Urothelium cell line (cell line): ENCODE data around the gene TUBD1.
"Not testable (repeated sequence)": the region's sequence is repeated elsewhere in the genome, so short reads cannot be mapped to it uniquely, and the experiment has no call there.

ENCODE experiments used
- DNase-seq: peaks from one replicate; pipeline ENCODE4 v3.0.0; 2011; ENCODE audit warnings: low spot score, mixed read lengths
- FAIRE-seq: peaks from 2 replicates; lab custom pipeline; 2011; peaks lifted over from hg19 to GRCh38; lab: Jason Lieb, UNC

Gene TUBD1

DNA sequence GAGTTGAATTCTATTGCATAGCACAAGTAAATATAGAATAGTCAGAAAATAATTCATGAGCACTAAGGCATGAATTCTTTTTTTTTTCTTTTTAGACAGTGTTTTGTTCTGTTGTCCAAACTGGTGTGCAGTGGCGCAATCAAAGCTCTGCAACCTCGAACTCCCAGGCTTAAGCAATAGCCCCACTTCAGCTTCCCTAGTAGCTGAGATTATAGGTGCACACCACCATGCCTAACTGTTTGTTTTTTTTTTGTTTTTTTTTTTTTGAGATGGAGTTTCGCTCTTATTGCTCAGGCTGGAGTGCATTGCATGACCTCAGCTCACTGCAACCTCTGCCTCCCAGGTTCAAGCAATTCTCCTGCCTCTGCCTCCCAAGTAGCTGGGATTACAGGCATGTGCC is 16.6 kb downstream of the TUBD1 start:
- no peak for FAIRE-seq
- no peak for DNase-seq

DNA sequence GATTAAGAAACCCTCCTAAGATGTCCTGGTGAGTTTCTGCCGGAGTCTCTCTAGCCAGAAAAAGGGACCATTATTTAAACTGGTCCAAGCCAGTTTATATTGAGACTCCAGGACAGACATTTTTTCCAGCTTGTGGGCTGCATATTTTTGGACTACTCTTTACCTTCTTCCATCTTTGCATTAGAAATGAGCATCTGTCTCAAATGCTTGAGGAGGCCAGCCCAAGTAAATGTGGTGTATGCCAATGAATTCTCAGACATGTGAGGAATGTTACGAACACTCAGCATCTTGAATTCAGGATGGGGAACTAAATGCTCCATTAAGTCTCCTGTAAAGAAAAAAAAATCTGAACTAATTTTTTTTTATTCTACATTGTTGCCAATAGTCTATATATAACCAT is 18.4 kb downstream of the TUBD1 start:
- DNase-seq = no peak
- FAIRE-seq = no peak

GRCh38 chr17:59873414-59873813 is 19.3 kb downstream of the TUBD1 start:
- not testable (repeated sequence) for DNase-seq, FAIRE-seq

- DNase-seq (no peak), FAIRE-seq (no peak)
These were observed 20.4 kb downstream of the TUBD1 start for GRCh38 chr17:59872351-59872750.

DNA sequence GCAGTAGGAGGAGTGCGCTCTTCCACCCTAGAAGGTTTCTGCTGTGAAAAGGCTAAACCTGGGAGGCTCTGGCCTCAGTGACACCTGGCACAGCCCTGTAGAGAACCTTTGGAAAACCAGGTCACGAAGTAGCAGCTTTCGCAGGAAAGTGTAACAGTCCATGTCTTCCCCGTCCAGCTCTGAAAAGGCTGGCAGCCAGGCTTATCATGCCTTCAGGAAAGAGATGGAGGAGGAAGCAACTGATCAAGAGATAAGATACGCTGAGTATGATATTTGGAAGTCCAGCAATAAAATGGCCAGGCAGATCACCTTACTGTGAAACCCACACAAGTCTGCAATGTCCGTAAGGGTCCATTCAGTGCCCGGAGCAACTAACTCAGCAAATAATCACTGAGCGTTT is 22.3 kb downstream of the TUBD1 start:
- FAIRE-seq (no peak), DNase-seq (no peak)

DNA sequence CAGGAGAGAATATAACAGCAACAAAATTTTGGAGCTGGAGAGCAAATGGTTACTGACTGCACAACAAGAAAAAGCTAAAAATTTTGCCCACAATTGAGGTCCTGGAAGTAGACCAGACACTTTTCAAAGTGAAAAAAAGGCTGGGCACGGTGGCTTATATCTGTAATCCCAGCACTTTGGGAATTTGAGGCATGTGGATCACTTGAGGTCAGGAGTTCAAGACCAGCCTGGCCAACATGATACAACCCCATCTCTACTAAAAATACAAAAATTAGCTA is 22.9 kb downstream of the TUBD1 start:
- FAIRE-seq = no peak
- DNase-seq = no peak

DNA sequence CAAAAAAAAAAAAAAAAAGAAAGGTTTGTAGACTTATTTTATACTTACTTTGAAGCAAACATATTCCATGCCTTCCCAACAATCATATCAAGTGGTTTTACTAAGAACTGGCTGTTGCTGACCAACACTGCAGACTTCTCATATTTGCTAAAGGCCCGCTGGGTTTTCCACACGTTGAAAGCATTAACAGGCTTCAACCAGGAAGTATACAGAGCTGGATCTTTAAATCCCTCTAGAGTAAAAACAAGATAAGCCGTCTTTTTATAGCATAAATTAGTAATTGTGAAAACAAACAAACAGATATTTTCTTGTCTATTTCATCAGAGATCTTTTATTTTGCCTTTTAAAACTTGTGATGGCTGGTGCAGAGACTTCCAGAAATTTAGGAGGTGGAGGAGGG is 29.1 kb downstream of the TUBD1 start:
- DNase-seq = no peak
- FAIRE-seq = no peak

DNA sequence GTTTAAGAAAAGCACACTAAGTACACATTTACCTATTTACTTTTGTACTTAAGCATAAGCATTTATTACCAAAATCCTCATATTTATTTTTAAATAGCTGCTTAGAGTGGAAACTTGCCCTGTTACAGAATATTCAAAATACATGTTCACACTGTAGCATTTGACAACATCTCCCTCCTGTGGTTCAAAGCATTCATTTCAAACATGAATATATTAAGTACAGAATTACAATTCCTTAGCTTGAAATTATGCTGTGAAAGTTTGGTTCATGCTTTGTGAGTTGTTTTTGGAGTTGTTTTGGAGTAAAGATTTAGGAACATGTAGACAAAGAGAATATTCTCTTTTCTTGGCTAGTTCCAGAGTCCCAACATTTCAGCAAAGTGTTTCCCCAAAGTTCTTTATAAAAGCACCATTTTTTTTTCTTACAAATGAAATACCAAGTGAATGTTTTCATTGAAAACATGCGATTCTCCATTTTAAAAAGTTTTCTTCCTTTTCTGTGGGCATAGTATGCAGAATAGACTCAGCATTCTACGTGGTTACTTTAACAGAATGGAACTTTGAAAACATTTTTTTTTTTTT is 33.2 kb downstream of the TUBD1 start:
- DNase-seq (no peak), FAIRE-seq (no peak)

- no peak for FAIRE-seq
- DNase-seq = no peak
These were observed 33.8 kb downstream of the TUBD1 start for GRCh38 chr17:59858932-59859331.

- FAIRE-seq = no peak
- no peak for DNase-seq
These were observed 34.5 kb downstream of the TUBD1 start for GRCh38 chr17:59858167-59858816.

DNA sequence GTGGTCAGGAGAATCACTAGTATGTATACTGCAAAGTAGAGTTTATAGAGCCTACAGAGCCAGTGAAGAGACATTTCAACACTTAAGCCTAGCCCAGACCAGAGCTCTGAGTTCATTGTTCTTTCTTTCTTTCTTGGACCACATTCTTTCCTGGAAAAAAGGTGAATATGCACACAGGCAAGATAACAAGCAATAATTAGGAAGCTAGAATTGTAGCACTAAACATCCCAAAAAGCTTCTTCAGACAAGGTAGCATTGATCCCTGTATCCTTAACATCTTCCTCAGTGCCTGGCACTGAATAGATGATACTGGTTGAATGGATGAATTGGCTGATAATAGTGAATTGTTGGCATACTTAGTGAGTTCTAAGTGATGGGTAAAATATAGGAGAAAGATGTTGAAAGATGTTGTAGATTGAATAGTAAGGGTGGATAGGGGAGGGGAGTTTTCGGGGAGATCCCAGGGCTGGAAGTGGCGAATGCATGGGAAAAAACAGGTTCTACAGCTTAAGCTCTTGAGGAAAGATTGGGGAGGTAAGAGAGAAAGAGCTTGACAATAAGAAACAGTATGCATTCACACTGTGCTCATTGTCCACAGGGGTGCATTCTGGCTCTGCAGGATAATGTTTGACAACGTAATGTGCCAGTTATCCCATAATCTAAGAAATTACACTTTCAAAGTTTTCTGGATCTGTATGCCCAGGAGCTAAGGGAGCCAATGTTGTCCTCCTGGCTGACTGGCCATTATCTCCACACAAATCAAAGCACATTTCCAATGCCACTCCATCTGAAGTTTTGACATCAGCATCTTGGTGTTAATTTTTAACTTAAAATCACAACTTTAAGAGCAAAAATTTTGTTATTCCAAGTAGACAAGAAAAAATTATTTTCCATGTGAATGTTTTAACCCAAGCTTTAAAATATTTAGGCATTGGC is 35.6 kb downstream of the TUBD1 start:
- DNase-seq (no peak), FAIRE-seq (no peak)

DNA sequence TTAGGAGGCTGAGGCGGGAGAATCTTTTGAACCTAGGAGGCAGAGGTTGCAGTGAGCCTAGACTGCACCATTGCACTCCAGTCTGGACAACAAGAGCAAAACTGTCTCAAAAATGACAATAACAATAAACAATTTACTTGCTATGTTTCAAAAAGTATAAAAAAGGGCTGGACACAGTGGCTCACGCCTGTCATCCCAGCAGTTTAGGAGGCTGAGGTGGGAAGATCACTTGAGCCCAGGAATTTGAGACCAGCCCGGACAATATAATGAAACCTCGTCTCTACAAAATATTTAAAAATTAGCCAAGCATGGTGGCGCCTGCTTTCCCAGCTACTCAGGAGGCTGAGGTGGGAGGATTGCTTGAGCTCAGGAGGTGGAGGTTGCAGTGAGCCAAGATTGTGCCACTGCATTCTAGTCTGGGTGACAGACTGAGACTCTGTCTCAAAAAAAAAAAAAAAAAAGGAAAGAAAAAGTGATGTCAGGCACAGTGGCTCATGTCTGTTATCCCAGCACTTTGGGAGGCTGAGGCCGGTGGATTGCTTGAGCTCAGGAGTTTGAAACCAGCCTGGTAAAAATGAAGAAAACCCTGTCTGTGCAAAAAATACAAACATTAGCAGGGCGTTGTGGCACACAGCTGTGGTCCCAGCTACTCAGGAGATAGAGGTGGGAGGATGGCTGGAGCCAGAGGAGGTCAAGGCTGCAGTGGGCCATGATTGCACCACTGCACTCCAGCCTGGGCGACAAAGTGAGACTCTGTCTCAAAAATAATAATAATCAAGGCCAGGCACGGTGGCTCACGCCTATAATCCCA is 38.6 kb downstream of the TUBD1 start:
- not testable (repeated sequence) for DNase-seq, FAIRE-seq

DNA sequence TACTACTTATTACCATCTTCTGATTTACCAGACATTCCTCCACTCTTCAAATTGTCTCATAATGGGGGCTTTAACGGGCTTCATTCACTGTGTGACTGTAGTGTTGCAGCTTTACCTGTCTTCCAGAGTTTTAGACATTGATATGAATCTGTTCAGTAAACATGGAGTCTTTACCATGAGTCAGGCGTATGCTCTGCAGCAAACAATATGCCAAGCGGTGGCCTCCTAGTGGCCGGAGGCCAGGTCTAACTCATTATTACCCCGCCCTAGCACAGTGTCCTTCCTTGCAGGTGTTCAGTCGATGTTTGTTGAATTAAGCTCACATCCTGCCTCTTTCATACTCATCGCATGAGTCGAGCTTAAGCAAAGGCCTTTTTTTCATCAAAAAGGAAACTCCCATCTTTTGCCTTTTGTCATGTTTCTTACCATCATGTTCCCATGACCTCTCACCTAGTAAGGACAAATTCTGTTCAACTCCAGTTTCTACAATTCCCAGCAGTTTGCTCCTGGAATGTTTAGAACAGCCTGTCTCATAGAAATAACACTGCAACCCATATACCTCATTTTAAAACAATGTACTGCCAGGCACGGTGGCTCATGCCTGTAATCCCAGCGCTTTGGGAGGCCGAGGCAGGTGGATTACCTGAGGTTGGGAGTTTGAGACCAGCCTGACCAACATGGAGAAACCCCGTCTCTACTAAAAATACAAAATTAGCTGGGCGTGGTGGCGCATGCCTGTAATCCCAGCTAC is 39.4 kb downstream of the TUBD1 start:
- peak; percentile 94 for DNase-seq
- FAIRE-seq = peak; percentile 71

DNA sequence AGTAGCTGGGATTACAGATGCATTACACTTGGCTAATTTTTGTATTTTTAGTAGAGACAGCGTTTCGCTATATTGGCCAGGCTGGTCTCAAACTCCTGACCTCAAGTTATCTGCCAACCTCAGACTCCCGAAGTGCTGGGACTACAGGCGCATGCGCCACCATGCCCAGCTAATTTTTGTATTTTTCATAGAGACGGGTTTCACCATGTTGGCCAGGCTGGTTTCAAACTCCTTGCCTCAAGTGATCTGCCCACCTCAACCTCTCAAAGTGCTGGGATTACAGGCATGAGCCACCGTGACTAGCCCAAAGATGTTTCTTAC is 39.9 kb downstream of the TUBD1 start:
- DNase-seq, FAIRE-seq: not testable (repeated sequence)

- DNase-seq = no peak
- peak; percentile 70 for FAIRE-seq
These were observed 41.0 kb downstream of the TUBD1 start for GRCh38 chr17:59851439-59852375.

- not testable (repeated sequence) for FAIRE-seq, DNase-seq
These were observed 42.4 kb downstream of the TUBD1 start for GRCh38 chr17:59850311-59850710.

DNA sequence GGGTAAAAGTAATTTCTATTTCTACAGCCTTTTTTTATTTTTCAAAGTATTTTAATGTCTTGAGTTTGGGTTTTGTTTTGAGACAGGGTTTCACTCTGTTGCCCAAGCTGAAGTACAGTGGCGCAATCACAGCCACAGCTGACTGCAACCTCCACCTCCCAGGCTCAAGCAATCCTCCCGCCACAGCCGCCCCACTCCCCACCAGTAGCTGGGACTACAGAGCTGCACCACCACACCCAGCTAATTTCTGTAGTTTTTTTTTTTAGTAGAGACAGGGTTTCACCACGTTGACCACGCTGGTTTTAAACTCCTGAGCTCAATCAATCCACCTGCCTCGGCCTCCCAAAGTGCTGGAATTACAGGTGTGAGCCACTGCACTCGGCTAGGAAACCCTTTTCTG is 44.0 kb downstream of the TUBD1 start:
- FAIRE-seq = no peak

GRCh38 chr17:59848385-59848668 is 44.4 kb downstream of the TUBD1 start:
- FAIRE-seq = no peak
- DNase-seq = no peak

More for the DNA sequence above, 44.0 kb downstream of the TUBD1 start:
- no peak for DNase-seq

GRCh38 chr17:59846394-59847165 is 46.2 kb downstream of the TUBD1 start:
- peak; percentile 78 for DNase-seq
- peak; percentile 61 for FAIRE-seq
